ENCODE data around the gene SKIC3. TPM values are rescaled to one million over a fixed set of nuclear protein-coding genes. Genes with fewer than 3 reads are reported as not detected.

The SKIC3 gene
- total and polyA plus RNA-seq, 10 of the 15 experiments (the other 5 are each of a cell fraction or from before 2014, with no cell fraction given) = 23.6 to 73.7 (median 55.6) TPM

GRCh38 chr5:95591490-95591901 lies 36.7 kb upstream of the SKIC3 start:
- H3K4me2 ChIP-seq (ENCODE audit: control insufficient read depth, insufficient read depth) = no peak overlapping the region
- SMC1A ChIA-PET (ENCODE audit: uncharacterized antibody, unreplicated experiment) = no interaction called here

More at GRCh38 chr5:95591490-95591901, 36.7 kb upstream of the SKIC3 start:
- no TSS peak for BruUV-seq (replicated peaks)
- in situ Hi-C loops (cut with MboI) = no loop called here
- no peak overlapping the region for H3K4me3 ChIP-seq
- ChIA-PET POLR2A (no interaction called here), CTCF (interaction anchor here (0.5 kb wide), 1 partner anchor 309 kb away, joined by 3 read pairs; no protein-coding TSS in a partner anchor), RAD21 (ENCODE audit: unreplicated experiment) (no interaction called here)
- ATAC-seq (peak; percentile 91), FAIRE-seq (no peak), DNase-seq (ENCODE audit: low read depth, low spot score) (no peak)
- H3K27me3 ChIP-seq (replicated peaks in 1 of 2; ENCODE audit: control insufficient read depth in 2 of 2, insufficient read depth in 2 of 2, low read length in 1 of 2) = no peaks in the 10 kb centered on the region
- no peak overlapping the region for H3K27ac ChIP-seq (ENCODE audit: control insufficient read depth, insufficient read depth)
- WGBS (ENCODE audit: insufficient coverage, insufficient replicate concordance, low lambda C conversion rate, missing lambda C conversion rate) = 80% methylated on average over 5 of the region's 5 CpGs
- intact Hi-C loops (cut with micrococcal nuclease; ENCODE audit: unreplicated experiment) = no loop called here
- no peaks in the 10 kb centered on the region for H4K20me1 ChIP-seq (ENCODE audit: control insufficient read depth, insufficient read depth)
- no peaks in the 10 kb centered on the region for H3K9me3 ChIP-seq (replicated peaks; ENCODE audit: control insufficient read depth, insufficient read depth, low read length)
- H3K79me2 ChIP-seq (ENCODE audit: control insufficient read depth, insufficient read depth, low read length) = no peaks in the 10 kb centered on the region
- no peaks in the 10 kb centered on the region for H3K36me3 ChIP-seq (ENCODE audit: control insufficient read depth in 2 of 2, insufficient read depth in 2 of 2, low read length in 1 of 2)
- no peak for TF ChIP-seq POLR2AphosphoS2 (IDR thresholded peaks at IDR 0.05; ENCODE audit: low read depth, low read length)
- TF ChIP-seq, protein P1, sequence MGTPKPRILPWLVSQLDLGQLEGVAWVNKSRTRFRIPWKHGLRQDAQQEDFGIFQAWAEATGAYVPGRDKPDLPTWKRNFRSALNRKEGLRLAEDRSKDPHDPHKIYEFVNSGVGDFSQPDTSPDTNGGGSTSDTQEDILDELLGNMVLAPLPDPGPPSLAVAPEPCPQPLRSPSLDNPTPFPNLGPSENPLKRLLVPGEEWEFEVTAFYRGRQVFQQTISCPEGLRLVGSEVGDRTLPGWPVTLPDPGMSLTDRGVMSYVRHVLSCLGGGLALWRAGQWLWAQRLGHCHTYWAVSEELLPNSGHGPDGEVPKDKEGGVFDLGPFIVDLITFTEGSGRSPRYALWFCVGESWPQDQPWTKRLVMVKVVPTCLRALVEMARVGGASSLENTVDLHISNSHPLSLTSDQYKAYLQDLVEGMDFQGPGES (IDR thresholded peaks at IDR 0.05) = no peak
- peak; percentile 88 for TF ChIP-seq JUNB (IDR thresholded peaks at IDR 0.05)
- TF ChIP-seq KDM1A (IDR thresholded peaks at IDR 0.05; ENCODE audit: borderline replicate concordance) = no peak
- TF ChIP-seq ZNF274 (IDR thresholded peaks at IDR 0.05; ENCODE audit: insufficient read depth, insufficient read length) = no peak
- TF ChIP-seq RELA (IDR thresholded peaks at IDR 0.05; ENCODE audit: borderline replicate concordance, partially characterized antibody) = no peak
- TF ChIP-seq POLR2A (IDR thresholded peaks at IDR 0.05; ENCODE audit: low read depth, low read length) = no peak
- peak in 1 of 2 experiments; percentile 48; a peak in 1 of 4 replicates for TF ChIP-seq EP300 (IDR thresholded peaks at IDR 0.05; ENCODE audit: borderline replicate concordance in 1 of 2, control insufficient read depth in 1 of 2, low read depth in 2 of 2, low read length in 2 of 2)
- no peak for TF ChIP-seq SPI1 (IDR thresholded peaks at IDR 0.05; ENCODE audit: borderline replicate concordance, insufficient read depth, low read depth, low read length)
- peak; percentile 41; the same call in 1 of the 2 replicates for TF ChIP-seq NFIC (IDR thresholded peaks at IDR 0.05; ENCODE audit: low read depth, low read length)
- TF ChIP-seq, protein P2, sequence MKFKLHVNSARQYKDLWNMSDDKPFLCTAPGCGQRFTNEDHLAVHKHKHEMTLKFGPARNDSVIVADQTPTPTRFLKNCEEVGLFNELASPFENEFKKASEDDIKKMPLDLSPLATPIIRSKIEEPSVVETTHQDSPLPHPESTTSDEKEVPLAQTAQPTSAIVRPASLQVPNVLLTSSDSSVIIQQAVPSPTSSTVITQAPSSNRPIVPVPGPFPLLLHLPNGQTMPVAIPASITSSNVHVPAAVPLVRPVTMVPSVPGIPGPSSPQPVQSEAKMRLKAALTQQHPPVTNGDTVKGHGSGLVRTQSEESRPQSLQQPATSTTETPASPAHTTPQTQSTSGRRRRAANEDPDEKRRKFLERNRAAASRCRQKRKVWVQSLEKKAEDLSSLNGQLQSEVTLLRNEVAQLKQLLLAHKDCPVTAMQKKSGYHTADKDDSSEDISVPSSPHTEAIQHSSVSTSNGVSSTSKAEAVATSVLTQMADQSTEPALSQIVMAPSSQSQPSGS (IDR thresholded peaks at IDR 0.05; ENCODE audit: low read length) = peak; percentile 49; the same call in 1 of the 2 replicates
- no peak for TF ChIP-seq NR2C2 (IDR thresholded peaks at IDR 0.05; ENCODE audit: borderline replicate concordance, control insufficient read depth, insufficient read length, low read depth)
- no peak for TF ChIP-seq KAT2A (conservative IDR thresholded peaks at IDR 0.05; ENCODE audit: control insufficient read depth, low read depth, low read length)
- TF ChIP-seq IRF4 (IDR thresholded peaks at IDR 0.05; ENCODE audit: low read depth, low read length) = peak; percentile 56; the same call in 1 of the 2 replicates
- no peak for TF ChIP-seq PML (IDR thresholded peaks at IDR 0.05; ENCODE audit: low read length)
- no peak for TF ChIP-seq MYC (IDR thresholded peaks at IDR 0.05; ENCODE audit: insufficient read depth, insufficient read length, insufficient replicate concordance, low read length, severe bottlenecking)
- TF ChIP-seq SUZ12 (IDR thresholded peaks at IDR 0.05; ENCODE audit: unreplicated experiment) = no peak
- TF ChIP-seq BMI1 (IDR thresholded peaks at IDR 0.05; ENCODE audit: borderline replicate concordance) = no peak
- TF ChIP-seq BRCA1 (IDR thresholded peaks at IDR 0.05; ENCODE audit: low read depth, low read length) = no peak
- TF ChIP-seq ETV6 (conservative IDR thresholded peaks at IDR 0.05 in 1 of 2, IDR thresholded peaks at IDR 0.05 in 1 of 2; ENCODE audit: borderline replicate concordance in 1 of 2, low read depth in 1 of 2) = no peak
- peak; percentile 29; the same call in 1 of the 2 replicates for TF ChIP-seq RUNX3 (IDR thresholded peaks at IDR 0.05; ENCODE audit: low read length)
- no peak for TF ChIP-seq NFXL1 (IDR thresholded peaks at IDR 0.05; ENCODE audit: borderline replicate concordance)
- H3K4me1 ChIP-seq (ENCODE audit: control insufficient read depth, insufficient read depth, low read length) = peaks cover 10% of the 10 kb centered on the region
- H3K9ac ChIP-seq (ENCODE audit: control insufficient read depth, insufficient read depth, low read length) = no peak overlapping the region
- H2AFZ ChIP-seq (ENCODE audit: control insufficient read depth, low read depth, low read length) = no peak overlapping the region
